HG03342 (cell line): ENCODE measurements around the gene HEXIM2.
"Not testable (repeated sequence)": the region's sequence is repeated elsewhere in the genome, so short reads cannot be mapped to it uniquely, and the experiment has no call there.

Source experiments
- ATAC-seq: cut with Tn5 transposase; IDR thresholded peaks from one replicate; pipeline ENCODE4 v1.9.1; 2021; ENCODE audit warnings: mild to moderate bottlenecking, moderate library complexity; ENCODE audit not compliant: unreplicated experiment

The HEXIM2 gene, protein sequence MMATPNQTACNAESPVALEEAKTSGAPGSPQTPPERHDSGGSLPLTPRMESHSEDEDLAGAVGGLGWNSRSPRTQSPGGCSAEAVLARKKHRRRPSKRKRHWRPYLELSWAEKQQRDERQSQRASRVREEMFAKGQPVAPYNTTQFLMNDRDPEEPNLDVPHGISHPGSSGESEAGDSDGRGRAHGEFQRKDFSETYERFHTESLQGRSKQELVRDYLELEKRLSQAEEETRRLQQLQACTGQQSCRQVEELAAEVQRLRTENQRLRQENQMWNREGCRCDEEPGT

DNA sequence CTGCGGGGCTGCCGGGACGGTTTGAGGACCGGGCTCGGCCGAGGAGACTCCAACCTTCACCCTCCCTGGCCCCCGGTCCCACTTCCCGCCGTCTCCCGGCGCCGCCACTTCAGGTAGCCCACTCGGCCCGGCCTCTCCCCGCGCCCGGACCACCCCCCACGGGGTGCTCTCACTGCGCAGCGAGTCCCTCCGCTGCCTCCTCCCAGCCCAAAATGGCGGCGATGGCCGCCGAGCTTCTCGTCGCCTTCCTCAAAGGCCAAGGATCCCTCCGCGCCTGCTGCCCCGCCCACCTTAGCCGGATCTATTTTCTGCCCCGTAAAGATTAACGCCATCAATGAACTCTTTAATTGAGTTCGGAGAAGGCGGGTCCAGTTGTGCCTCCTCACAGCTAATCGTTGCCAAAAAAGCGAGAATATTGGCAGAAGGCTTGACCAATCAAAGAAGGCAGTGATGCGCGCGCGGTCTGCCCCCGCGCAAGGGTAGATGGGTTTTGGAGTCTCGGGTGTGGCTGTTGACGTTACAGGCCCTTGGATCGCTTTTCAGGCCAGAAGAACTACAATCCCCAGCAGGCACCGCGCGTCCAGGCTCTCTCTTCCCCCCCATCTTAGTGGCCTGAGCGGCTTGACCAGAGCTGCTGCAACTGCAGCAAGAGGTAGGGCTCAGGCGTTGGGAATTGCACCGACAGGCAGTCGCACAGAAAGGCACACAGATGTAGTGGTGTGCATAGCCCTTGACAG is at the start of gene HEXIM2:
Gene HEXIM2, plus strand, starts transcription at position 588 of the 737 bp plus-strand sequence. CDS start 919 bp downstream, outside the sequence.
- ATAC-seq, result peak; percentile 87

DNA sequence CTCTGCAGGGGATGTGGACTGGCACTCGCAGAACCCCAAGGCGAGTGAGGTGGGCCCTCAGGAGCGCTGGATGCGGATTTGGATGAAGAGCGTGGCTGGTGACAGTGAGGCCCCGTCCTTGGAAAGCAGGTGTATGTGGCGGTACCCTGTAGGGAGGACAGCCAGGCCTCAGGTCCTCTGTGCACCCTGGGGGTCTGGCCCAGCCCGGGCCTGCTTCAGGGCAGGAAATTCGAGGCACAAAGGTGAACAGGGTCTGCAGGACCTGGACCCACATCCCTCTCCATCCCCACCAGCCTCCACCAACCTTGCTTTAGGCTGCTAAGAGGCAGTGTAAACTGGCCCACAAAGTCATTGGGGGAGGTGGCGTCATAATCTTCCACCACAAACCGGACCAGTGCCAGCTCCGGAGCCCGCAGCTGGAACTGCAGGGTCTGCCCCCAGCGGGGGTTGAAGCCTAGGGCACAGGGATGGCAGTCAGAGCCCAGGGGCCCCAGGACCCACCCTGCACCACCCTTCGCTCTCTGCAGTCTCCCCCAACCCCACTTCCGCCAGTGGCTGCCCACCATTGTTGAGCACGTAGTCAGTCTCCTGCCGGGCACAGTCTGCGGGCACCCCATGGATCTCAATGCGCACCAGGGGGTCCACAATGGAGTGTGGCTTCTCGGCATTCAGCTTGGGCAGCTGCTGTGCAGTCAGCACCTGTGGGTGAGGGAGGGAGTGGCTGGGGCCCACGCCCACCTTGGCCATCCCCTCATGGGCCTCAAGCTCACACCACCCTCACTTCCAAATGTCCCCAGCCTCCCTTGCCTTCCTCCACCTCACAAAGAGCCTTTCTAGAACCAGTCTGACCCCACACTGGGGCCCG is 48.9 kb upstream of the HEXIM2 start:
- ATAC-seq, result no peak

DNA sequence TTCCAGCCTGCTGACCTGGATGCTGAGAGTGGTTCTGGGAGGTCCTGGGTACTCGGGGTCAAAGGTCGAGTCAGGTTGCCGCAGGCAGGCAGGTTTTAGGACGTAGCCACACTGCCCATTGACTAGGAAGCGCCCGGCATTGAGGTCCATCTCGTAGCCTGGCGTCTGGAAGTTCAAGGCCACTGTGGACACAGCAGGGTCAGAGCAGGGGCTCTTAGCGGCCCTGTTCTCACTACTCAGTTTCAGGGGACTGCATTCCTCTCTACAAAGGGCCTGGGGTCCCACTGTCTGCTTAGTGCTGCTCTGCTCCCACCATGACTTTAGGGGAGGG is 48.3 kb upstream of the HEXIM2 start:
- no peak for ATAC-seq

DNA sequence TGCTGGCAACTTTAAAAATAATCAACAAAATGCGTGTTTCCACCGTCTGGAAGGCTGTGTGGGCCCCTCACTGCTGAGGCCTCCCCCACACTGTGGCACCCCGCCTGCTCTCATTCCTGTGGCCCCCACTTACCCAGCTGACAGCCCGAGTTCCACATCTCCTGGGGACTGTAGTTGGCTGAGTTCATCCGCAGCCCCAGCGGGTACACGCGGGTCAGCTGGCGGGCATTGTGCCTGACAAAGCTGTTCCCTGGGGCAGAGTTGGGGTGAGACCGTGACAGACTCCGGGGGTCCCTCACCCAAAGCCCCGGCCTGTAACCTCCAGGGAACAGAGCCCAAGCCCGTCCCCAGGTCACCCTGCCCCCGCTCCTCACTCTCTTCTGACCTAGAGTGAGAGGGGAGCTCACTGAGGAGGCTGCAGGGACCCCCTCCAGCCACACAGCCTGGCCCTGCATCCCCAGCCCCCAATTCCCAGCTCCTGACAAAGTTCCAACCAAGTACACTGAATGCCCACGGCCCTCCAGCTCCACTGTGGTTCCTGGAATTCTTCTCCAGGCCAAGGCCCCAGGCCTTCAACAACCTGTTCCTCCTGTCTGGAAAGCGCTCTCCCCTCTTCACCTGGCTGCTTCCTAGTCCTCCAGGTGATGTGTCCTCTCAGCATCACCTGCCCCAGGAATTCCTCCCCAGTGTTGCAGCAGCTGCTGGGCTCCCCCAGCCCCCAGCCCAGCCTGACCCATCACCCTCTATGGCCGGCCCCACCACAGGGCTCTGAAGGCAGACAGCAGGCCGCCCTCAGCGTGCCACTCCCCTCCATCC is 47.4 kb upstream of the HEXIM2 start:
- no peak for ATAC-seq

DNA sequence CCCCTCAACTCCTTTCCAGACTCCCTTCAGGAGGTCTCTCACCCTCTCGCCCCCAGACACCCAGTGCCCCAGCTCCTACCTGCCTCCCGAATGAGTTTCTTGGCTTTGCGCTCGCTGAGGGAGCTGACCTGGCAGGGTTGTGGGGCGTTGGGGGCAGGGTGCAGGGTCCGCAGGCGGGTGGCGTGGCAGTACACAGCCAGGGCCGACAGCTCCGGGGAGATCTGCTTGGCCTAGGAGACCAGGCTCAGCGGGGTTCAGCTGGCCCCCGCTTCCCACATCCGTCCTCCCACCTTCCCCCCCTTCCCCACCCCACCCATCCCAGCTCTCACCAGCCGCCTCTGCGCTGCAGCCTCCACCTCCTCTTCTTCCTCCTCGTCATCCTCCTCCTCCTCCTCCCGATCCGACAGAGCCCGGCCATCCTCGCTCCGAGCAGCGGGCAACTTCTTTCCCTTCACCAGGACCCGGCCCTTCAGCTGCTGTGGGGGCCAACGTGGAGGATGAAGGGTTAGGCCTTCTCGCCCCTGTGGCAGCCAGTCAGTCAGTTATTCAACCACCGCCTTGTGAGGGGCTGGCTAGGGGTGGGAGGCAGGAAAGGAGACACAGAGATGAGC is 46.6 kb upstream of the HEXIM2 start:
- ATAC-seq, result no peak

DNA sequence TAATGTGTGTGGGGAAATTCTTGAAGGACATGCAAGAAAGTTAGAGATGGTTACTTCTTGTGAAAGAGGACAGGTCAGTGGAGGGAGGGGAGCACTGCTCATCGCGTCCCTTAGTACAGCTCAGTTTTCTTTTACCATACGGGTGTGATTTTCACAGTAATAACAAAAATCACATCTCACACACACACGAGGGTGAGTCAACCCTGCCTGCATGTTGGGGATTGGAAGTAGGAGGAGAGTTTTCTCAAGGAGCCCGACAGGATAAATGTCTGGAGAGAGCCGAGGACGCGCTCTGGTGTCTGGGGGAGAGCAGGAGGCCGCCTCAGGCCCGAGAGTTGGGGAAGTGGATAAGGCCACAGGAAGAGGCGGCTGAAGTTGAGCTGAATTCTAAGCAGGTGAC is 45.8 kb upstream of the HEXIM2 start:
- no peak for ATAC-seq

DNA sequence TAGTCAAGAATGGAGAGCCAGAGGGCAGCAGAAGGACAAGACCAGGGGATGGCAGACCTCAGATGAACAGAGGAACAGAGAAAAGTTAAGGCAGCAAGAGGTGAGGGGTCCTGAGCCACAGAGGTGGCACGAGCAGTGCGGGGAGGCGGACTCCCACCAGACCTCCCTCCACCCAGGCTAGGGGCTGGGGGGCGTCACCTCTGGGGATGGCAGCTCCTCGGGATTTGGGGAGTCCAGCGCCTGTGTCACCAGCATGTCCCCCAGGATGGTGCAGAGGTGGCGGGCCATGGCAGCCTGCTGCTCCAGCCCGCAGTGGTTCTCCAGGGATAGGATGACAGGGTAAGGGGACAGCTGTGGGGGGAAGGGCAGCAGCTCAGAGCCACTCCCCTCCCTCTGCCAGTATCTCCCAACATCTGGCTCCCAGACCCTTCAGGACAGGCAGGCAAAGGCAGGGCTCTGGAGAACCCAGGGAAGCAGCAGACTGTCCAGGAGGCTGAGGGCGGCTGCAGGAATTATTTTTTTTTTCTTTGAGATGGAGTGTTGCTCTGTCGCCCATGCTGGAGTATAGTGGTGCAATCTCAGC is 45.1 kb upstream of the HEXIM2 start:
- no peak for ATAC-seq

DNA sequence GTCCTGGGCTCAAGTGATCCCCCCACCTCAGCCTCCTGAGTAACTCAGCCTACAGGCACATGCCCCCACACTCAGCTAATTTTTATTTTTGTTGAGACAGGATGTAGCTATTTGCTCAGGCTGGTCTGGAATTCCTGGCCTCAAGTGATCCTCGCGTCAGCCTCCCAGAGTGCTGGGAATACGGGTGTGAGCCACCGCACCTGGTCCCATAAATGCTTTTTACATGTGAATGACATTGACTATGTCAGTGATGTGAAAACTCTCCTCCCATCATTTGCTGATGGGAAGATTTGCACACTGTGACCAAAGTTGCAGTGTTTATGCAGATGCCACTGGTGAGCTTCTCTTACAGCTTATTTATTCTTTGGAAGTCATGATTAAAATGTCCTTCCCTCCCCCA is 44.3 kb upstream of the HEXIM2 start:
- no peak for ATAC-seq

DNA sequence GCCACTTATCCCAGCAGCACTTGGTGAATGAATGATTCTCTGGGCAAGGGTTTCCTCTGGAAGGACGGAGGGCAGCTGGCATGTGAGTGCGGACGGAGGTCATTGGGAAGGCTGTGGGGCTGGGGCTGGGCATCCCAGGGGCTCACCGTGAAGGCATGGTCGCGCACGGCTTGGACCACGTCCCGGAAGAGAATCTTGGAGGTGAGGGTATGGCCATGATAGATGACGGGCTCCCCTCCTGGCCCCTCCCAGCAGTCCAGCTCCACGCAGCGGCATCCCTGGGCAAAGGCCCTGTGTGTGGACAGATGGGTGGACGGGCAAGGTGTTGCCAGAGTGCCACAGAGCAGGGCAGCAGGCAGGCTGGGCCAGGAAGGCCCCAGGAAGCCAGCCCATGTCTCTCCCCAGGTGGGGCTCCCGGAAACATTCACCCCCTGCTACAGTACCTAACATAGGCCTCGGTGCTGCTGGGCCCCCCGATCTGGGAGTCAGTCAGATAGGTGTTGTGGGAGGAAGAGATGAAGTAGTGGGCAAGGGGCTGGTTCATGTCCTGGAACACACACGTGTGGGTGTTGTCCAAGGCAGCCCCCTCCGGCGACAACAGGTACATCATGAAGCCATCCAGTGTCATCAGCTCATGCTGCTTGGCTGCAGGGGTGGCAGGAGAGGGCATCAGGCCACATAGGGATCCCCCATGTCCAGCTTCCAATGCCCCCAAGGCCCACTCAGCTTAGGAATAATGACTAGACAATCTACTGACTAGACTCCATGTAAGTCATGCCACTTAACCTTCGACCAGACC is 43.6 kb upstream of the HEXIM2 start:
- ATAC-seq, result no peak

DNA sequence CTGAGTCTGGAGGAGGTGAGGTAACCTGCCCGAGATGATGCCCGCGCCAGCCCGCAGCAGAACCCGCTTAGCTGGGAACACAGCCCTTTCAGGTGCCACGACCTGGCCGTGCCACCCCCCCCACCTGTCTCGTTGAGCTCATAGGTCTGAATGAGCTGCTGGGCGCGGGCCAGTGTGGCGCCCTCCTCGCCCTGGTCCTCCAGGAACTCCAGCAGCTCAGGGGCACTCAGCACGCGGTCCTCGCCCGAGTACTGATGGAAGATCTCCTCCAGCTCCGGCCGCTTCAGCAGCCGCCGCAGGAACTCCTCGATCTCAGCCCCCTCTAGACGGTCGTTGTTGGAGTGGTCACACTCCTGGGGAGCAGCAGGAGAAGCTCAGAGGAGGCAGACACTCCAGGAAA is 43.0 kb upstream of the HEXIM2 start:
- ATAC-seq, result no peak

DNA sequence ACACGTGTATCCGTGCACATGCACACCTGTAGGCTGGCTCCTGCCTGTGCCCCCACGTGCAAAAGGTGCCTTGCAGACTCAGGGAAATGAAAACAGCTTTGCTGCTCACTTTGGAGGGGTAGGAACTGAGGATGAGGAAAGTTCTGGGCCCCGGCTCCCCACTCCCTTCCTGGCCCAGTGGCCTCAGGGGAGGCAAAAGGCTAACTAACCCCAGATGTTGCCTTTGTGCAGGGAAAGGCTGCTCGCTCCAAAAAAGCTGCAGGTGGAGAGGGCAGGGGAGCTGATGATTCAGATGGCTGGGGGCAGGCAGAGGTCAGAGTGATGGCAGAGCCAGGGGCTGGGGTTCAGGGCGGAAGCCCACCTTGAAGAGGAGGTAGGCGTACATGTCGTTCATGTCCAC is 41.7 kb upstream of the HEXIM2 start:
- no peak for ATAC-seq

DNA sequence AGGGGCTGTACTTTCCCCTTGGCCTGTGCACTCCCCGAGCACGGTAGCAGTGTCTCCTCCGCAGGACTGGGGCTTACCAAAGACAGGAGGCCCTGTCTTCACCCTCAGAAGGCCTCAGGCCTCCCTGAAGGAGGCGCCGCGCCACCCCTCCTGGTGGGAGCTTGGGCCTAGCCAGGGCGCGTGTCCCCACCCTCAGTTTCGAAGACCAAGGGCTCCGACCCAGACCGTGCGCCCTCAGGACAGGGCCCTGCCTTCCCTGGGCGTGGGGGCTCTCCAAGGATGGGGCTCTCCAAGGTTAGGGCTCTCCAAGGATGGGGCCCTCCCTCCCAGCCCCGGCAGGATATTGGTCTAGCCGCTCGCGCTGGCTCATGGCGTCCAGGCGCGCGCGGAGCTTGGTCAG is 41.1 kb upstream of the HEXIM2 start:
- ATAC-seq, result no peak

DNA sequence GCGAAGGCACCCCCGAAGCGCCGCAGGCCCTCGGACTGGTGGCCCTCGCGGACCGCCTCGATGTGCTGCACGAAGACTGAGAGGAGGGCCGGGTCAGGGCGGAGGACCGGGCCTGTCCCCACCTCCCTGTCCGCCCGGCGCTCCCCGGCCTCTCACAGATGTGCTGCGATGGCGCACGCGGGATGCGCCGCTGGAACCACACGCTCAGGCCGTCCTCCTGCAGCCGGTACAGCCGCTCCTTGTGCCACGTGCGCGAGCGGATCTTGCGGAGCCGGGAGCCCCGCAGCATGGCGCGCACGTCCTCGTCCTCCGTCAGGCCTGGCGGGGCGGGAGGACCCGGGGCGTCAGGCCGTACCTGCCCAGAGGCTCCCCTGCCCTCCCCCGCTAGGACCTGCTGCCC is 40.6 kb upstream of the HEXIM2 start:
- ATAC-seq, result no peak

DNA sequence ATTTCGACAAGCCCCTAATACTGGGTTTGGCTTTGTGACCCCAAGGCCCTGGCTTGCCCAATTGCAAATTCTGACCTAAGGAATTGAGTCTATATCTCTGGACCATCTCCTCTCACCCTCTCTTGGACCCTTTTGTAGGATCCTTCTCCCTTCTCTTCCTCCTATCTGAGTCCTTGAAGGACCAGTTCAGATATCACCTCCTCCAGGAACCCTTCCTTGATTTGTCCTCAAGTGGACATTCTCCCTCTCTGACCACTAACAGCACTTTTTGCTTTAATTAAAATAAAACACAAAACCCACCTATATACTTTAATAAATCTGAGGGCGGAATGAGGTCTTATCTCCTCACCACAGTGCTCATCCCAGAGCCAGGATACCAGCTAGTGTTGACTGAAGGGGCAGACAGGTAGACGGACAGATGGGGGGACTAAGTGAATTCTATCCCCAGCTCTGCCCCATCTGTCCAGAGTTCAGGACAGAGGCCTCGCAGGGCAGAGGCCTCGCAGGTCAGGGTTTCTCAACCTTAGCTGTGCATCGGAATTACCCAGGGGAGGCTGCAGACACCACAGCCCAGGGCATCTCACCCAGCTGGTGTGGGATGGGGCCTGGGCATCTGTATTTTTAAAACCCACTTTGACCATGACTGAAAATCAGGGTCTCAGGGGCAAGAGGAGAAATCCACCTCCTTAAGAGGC is 38.5 kb upstream of the HEXIM2 start:
- ATAC-seq, result no peak

DNA sequence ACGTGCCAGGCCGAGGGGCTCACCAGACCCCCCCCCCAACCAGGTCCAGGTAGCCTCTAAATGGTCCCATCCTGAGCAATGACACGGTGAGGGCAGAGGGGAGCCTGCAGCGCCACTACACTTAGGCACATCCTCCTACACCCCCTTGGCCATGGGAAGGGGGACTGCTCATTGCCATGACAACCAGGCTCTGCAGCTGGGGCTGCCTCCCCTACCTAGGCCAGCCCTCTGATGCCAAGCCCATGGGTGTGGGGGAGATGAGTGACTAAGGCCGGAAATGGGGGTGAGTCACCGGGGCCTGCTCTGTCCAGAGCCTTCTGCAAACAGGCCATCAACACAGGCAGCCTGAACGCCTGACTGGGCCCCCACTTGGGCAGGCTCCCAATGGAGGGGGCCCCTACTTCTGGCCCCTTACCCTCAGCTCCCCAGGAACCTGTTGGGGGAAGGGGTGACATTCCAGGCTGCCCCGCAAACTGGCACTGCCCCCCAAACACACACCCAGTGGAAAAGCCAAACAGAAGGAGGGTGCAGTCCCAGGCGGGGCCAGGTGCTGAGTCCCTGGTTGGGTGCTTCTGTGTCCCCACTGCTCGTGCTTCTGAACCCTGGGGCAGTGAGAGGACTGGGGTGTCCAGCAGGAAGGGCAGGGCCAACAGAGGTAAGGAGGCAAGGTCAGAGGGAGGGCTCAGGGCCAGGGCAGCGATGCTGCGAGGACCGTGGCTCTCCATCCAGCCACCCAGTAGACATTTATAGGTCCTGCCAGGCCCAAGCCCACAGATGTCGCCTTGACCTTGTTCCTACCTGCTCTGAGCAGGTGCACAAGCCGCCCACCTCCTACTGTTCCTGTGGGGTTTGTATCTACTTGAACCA is 37.5 kb upstream of the HEXIM2 start:
- no peak for ATAC-seq

DNA sequence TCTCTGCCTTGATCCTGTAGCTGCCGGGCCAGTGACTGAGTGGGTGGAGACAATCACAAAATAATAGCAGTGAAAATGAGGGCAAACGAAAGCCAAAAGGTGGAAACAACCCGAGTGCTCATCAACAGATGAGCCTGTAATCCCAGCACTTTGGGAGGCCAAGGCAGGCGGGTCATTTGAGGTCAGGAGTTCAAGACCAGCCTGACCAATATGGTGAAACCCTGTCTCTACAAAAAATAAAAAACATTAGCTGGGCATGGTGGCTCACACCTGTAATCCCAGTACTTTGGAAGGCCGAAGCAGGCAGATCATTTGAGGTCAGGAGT is 36.9 kb upstream of the HEXIM2 start:
- ATAC-seq, result not testable (repeated sequence)

DNA sequence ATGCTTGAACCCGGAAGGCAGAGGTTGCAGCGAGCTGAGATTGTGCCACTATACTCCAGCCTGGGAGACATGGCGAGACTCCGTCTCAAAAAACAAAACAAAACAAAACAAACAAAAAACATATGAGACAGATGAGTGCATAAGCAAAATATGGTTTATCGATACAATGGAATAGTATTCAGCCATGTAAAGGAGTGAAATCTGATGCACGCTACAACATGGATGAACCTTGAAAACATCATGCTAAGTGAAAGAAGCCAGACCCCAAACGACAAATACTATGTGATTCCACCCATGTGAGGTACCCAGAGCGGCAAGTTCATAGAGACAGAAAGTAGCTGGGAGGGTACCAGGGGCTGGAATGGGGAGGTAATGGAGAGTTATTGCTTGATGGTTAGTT is 36.2 kb upstream of the HEXIM2 start:
- no peak for ATAC-seq

DNA sequence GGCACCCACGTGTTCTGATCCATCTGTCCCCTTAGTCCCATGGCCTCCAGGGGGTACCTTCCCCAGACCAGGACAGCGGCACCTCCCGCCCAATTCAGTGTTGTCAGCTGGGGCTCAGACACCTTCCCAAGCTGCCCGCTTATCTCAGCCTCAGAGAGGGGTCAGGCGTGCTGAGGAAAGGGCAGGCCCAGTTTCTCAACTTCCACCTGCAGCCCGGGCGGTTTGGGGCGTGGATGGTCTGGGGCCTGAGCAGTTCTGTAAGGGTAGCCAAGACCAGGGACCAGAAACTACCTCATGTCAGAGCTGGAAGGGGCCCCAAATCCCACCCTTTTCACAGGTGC is 34.5 kb upstream of the HEXIM2 start:
- ATAC-seq, result no peak
